HG02852 (cell line): ENCODE results near the gene GATD1.

Source experiments
- ATAC-seq: cut with Tn5 transposase; IDR thresholded peaks from one replicate; pipeline ENCODE4 v1.9.1; 2021; ENCODE audit warnings: mild to moderate bottlenecking, moderate library complexity; ENCODE audit not compliant: unreplicated experiment

GATD1 gene

DNA sequence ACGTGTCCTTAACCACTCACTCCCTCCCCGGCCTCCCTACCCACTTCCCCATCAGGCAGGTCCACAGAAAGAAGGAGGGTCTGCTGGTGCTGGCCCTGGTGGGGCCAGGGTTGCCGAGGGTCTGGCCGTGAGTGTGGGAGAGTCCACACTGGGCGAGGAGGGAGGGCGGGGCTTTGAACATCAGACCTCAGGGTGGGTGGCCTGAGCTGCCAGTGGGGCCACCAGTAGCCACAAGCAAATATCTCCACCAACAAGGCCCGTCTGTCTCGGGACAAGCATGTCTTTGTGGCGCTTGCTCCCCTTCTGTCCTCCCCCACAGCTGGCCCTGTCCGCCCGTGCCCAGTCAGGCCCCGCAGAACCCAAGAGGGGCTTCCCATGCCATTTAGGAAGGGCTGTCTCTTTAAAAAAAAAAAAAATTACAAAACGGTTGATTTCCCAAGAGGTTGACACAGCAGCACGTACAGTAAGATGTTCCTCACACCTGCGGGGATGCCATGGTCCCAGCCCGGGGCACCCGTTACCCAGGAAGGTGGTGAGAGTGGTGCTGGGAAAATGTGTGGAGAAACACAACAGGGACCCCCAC, 47.7 kb downstream of the GATD1 start:
- ATAC-seq = no peak

GRCh38 chr11:728901-729491, 48.3 kb downstream of the GATD1 start:
- ATAC-seq = no peak

DNA sequence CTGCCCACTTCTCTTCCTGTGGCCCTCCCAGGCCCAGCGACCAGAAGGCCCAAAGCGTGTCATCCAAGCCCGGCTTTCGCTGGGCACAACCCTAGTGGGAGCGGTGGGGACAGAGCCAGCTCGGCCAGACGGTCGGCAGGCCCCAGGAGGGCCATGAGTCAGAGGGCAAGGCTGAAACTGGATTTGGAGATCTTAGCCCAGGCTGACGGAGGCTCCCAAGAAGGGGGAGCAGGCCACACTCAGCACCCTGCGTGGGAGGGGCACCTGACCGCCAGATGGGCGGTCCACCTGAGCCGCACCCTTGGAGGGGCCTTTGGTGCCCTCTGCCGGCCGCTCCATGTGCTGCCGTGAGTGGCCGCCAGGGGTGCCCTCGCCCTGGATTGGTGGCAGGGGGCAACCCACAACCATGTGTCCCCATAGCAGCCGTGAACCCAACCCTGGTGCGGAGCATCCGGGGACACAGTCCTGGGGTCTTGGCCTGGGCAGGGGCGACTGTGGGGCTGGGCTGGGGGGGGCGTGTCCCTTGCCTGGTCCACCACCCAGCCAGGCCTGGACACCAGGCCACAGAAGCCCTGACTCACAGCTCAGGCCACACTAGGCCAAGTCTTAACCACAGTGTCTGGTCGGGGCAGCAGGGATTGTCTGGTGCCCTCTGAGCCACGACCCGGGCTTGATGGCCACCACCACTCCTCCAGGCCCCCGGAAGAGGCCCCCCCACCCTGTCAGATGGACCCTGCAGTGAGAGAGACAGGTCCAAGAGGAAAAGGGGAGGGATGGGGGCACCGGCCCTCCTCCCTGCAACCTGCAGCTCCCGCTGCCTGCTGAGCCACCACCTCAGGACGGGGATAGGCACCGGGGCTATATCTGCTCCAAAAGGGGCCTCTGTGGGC, 49.2 kb downstream of the GATD1 start:
- ATAC-seq = no peak

- ATAC-seq = no peak
Observed at GRCh38 chr11:727281-727701, 50.0 kb downstream of the GATD1 start.

DNA sequence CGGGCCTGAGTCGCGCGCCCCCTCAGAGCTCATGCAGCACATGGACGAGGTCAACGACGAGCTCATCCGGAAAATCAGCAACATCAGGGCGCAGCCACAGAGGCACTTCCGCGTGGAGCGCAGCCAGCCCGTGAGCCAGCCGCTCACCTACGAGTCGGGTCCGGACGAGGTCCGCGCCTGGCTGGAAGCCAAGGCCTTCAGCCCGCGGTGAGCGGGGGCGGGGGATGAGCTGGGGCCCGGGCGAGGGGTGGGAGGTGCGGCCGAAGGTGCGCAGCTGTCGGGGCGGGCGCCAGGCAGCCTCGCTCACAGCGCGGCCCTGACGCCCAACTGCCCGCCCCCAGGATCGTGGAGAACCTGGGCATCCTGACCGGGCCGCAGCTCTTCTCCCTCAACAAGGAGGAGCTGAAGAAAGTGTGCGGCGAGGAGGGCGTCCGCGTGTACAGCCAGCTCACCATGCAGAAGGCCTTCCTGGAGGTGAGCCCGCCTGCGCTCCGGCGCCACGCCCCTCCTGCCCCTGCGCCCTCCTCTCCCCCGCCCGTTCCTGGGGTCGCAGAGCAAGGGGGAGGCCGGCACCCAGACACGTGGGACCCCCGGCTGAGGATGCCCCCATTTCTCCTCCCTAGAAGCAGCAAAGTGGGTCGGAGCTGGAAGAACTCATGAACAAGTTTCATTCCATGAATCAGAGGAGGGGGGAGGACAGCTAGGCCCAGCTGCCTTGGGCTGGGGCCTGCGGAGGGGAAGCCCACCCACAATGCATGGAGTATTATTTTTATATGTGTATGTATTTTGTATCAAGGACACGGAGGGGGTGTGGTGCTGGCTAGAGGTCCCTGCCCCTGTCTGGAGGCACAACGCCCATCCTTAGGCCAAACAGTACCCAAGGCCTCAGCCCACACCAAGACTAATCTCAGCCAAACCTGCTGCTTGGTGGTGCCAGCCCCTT, 50.7 kb downstream of the GATD1 start:
- no peak for ATAC-seq

- no peak for ATAC-seq
Observed at GRCh38 chr11:725624-726202, 51.6 kb downstream of the GATD1 start.

- ATAC-seq = no peak
Observed at GRCh38 chr11:724778-725386, 52.4 kb downstream of the GATD1 start.

DNA sequence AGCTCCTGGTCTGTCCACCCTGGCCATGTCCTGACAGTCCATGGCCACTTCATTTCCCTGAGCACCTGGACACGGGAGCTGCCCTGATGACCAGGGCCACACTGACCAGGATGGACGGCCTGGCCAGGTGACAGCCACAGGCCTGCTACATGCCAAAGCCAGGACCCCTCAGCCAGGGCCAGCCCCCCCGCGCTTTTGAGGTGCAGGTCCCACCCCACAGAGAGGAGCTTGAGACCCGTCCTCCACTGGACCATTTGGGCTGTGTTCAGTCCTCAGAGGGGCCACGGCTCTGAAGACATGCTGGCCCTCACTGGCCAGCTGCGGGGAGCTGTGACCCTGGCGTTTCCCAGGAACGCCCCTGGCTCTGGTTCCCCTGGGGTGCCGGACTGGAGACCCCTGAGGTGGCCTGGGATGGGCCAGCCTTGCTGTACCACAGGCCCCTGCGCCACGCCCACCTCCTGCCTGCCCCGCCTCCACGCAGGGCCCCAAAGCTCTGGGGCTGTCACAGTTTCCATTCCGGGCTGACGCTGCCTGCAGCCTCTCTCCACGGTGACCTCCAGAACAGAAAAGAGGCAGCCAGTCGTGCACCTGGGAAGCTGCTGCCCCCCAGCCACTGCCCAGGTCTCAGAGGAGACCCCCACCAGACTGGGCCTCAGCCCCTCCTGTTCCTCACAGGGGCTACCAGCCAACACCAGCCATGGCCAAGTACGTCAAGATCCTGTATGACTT, 53.1 kb downstream of the GATD1 start:
- no peak for ATAC-seq

- no peak for ATAC-seq
Observed at GRCh38 chr11:723120-723883, 54.0 kb downstream of the GATD1 start.

- ATAC-seq = no peak
Observed at GRCh38 chr11:722346-722811, 54.9 kb downstream of the GATD1 start.

DNA sequence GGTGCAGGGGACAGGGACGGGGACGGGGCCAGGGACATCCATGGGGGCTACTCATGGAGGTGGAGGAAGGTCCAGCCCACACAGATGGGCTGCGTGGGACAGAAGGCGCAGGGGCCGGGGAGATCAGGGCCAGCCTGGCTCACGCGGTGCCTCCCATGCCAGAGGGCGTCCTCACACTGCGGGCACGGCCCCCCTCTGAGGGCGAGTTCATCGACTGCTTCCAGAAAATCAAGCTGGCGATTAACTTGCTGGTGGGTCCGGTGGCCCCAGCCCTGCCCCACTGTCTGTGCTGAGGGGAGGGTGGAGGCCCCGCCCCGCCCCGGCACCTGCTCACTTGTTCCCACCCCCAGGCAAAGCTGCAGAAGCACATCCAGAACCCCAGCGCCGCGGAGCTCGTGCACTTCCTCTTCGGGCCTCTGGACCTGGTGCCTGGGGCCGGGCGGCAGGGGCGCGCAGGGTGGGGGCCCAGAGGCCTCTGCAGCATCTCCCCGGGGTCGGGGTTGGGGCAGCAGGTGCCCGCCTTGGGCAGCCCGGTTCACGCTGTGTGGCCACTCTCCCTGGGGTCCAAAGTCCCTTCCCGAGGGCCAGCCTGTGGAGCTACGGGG, 55.4 kb downstream of the GATD1 start:
- no peak for ATAC-seq

GRCh38 chr11:721247-721740, 56.0 kb downstream of the GATD1 start:
- no peak for ATAC-seq

DNA sequence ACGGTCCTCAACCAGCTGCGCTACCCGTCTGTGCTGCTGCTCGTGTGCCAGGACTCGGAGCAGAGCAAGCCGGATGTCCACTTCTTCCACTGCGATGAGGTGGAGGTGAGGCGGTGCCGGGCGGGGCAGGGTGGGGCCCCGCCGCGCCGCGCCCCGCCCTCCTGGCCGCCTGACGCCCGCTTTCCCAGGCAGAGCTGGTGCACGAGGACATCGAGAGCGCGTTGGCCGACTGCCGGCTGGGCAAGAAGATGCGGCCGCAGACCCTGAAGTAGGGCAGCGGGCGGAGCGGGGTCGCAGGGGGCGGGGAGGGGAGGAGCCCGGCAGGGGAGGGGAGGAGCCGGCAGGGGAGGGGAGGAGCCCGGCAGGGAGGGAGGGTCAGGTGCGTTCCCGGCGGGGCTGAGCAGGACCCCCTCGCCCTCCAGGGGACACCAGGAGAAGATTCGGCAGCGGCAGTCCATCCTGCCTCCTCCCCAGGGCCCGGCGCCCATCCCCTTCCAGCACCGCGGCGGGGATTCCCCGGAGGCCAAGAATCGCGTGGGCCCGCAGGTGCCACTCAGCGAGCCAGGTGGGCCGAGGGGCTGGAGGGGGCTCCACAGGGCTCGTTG, 56.5 kb downstream of the GATD1 start:
- ATAC-seq = no peak

DNA sequence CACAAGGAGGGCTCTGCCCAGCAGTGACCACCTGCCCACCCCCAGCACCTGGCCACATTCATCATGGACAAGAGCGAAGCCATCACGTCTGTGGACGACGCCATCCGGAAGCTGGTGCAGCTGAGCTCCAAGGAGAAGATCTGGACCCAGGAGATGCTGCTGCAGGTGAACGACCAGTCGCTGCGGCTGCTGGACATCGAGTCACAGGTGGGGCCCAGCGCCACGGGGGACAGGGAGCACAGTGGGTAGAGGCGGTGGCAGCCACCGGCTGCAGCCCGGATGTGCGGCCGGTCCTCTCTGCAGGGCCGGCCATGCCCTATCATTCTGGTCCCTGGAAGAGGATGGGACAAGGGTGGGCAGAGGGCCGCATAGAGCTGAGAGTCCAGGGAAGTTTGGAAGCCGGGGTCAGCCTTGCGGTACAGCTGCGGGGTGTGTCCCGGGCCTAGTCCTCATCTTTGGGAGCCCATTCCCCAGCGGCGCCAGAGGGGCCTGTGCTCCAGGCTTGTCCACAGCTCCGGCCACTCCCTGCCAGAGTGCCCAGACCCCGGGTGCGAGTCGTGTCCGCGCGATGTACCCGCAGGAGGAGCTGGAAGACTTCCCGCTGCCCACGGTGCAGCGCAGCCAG, 57.2 kb downstream of the GATD1 start:
- ATAC-seq = no peak

- ATAC-seq = no peak
Observed at GRCh38 chr11:719214-720016, 57.9 kb downstream of the GATD1 start.
